Stomach (tissue), 9 donors: ENCODE results near the gene TUBGCP3. TPM values are rescaled to one million over a fixed set of nuclear protein-coding genes. Genes with fewer than 3 reads are reported as not detected.
A peak's percentile ranks its signal among the peaks of the same experiment; 100 is the strongest.

Experiments
- DNase-seq, 2 donors: peaks; one replicate each; pipeline versions ENCODE4 v3.0.0 to v3.0.0-alpha.2; 2013 to 2019
- H3K27ac ChIP-seq, 5 donors: fragments of 200-600 bp in 4 of 5; sonication (generic) in 4 of 5; one replicate each; pipeline ENCODE4 v1.5.1; 2013 to 2019; ENCODE audit warnings: mild to moderate bottlenecking in 1 of 5, moderate library complexity in 1 of 5
- H3K27me3 ChIP-seq, 3 donors: fragments of 200-600 bp; sonication (generic); one replicate each; pipeline ENCODE4 v1.5.1; 2017 to 2019; ENCODE audit warnings: mixed run types in 1 of 3
- H3K36me3 ChIP-seq, 4 donors: fragments of 200-600 bp; sonication (generic); 1 replicate in 3 of 4; 2 replicates in 1 of 4; pipeline ENCODE4 v1.5.1; 2016 to 2019
- H3K4me1 ChIP-seq, 4 donors: fragments of 200-600 bp; sonication (generic); one replicate each; pipeline ENCODE4 v1.5.1; 2016 to 2019
- H3K4me3 ChIP-seq, 4 donors: fragments of 200-600 bp; sonication (generic) in 3 of 4; one replicate each; pipeline ENCODE4 v1.5.1; 2016 to 2019; ENCODE audit warnings: mild to moderate bottlenecking in 1 of 4
- H3K9me3 ChIP-seq, 4 donors: fragments of 200-600 bp; sonication (generic); one replicate each; pipeline ENCODE4 v1.5.1; 2016 to 2019
- CTCF ChIP-seq, 7 experiments: fragments of 450-650 bp in 4 of 7; fragments of 200-600 bp in 3 of 7; sonication (generic) in 3 of 7; IDR thresholded peaks; one replicate each; pipeline ENCODE4 v1.5.1; 2016 to 2019; ENCODE audit warnings: antibody characterized with exemption in 7 of 7, control low read depth in 2 of 7, mild to moderate bottlenecking in 1 of 7
- EP300 ChIP-seq: sonication (generic); formaldehyde crosslinking; IDR thresholded peaks from one replicate; pipeline ENCODE4 v1.6.1; 2017; ENCODE audit warnings: antibody characterized with exemption
- POLR2A ChIP-seq, 4 donors: fragments of 450-650 bp; IDR thresholded peaks; one replicate each; pipeline ENCODE4 v1.6.1; 2016; ENCODE audit warnings: antibody characterized with exemption in 4 of 4, control low read depth in 2 of 4, mild to moderate bottlenecking in 1 of 4, moderate library complexity in 1 of 4
- POLR2AphosphoS5 ChIP-seq, 3 donors: sonication (generic); formaldehyde crosslinking; IDR thresholded peaks; one replicate each; pipeline ENCODE4 v1.6.1; 2016; ENCODE audit warnings: antibody characterized with exemption in 3 of 3
- WGBS, 5 donors: extraction: QIAGEN DNeasy Blood & Tissue Kit in 3 of 5; methylation state at CpG; one replicate each; pipeline versions ENCODE4 v1.1.5 to v1.1.7; 2013 to 2018; 5-methylcytosine and 5-hydroxymethylcytosine counted together
- intact Hi-C: fragments of 100-400 bp; cut with DNase I; formaldehyde crosslinking; loops from one replicate; pipeline ENCODE4 v1.15.1; 2023; ENCODE audit warnings: low total_unique reads
- polyA plus RNA-seq, 3 donors: library from polyadenylated mRNA; stranded (reverse); fragments of 200-250 nt; gene quantifications; one replicate each; pipeline ENCODE4 v1.2.3, GENCODE V29; 2013
- total RNA-seq, 5 donors: library from RNA; depleted of rRNA; stranded (reverse); fragments of >200 nt; gene quantifications; one replicate each; pipeline versions ENCODE4 v1.1.0 to v1.2.3, GENCODE V29; 2014 to 2016
- donor health status: healthy with polysubstance abuse.
- donor health status: Bipolar disorder and iron deficiency.
- donor health status: healthy.

TUBGCP3 gene
- total and polyA plus RNA-seq, 8 donors = 7.8 to 49.6 (median 15.2) TPM

GRCh38 chr13:112457081-112457480, 130.9 kb downstream of the TUBGCP3 start:
- H3K36me3 ChIP-seq = no peaks in the 10 kb centered on the region
- no peak for DNase-seq
- intact Hi-C loops = no loop called here
- no peaks in the 10 kb centered on the region for H3K4me1 ChIP-seq
- no peak overlapping the region for H3K4me3 ChIP-seq
- H3K27me3 ChIP-seq = peaks cover 0 to 28% (median 0%) of the 10 kb centered on the region in 3 donors
- WGBS, 5 donors = 87 to 90% (median 89%) methylated on average over 9 of the region's 9 CpGs
- TF ChIP-seq EP300 = no peak
- no peak for TF ChIP-seq CTCF (IDR thresholded peaks at IDR 0.05)
- no peak for TF ChIP-seq POLR2A (IDR thresholded peaks at IDR 0.05)
- no peak for TF ChIP-seq POLR2AphosphoS5 (IDR thresholded peaks at IDR 0.05)
- H3K9me3 ChIP-seq = peaks cover 0 to 29% (median 13%) of the 10 kb centered on the region in 4 donors
- no peak overlapping the region for H3K27ac ChIP-seq

GRCh38 chr13:112456138-112457056, 131.6 kb downstream of the TUBGCP3 start:
- H3K9me3 ChIP-seq = peaks cover 0 to 22% (median 9%) of the 10 kb centered on the region in 4 donors
- no peaks in the 10 kb centered on the region for H3K4me1 ChIP-seq
- 81 to 87% (median 84%) methylated on average over 22 of the region's 22 CpGs for whole genome bisulfite sequencing, 5 donors
- no peak overlapping the region for H3K27ac ChIP-seq
- no peak overlapping the region for H3K4me3 ChIP-seq
- H3K36me3 ChIP-seq = no peaks in the 10 kb centered on the region
- peaks cover 0 to 24% (median 0%) of the 10 kb centered on the region in 3 donors for H3K27me3 ChIP-seq
- peak in 1 of 2 donors; percentile 18 for DNase-seq
- intact Hi-C loops = no loop called here
- TF ChIP-seq CTCF (IDR thresholded peaks at IDR 0.05) = no peak
- TF ChIP-seq POLR2AphosphoS5 (IDR thresholded peaks at IDR 0.05) = no peak
- no peak for TF ChIP-seq POLR2A (IDR thresholded peaks at IDR 0.05)
- no peak for TF ChIP-seq EP300

GRCh38 chr13:112455476-112456059, 132.4 kb downstream of the TUBGCP3 start:
- peaks cover 0 to 20% (median 0%) of the 10 kb centered on the region in 3 donors for H3K27me3 ChIP-seq
- TF ChIP-seq POLR2A (IDR thresholded peaks at IDR 0.05) (no peak), EP300 (no peak), CTCF (IDR thresholded peaks at IDR 0.05) (no peak)
- H3K4me1 ChIP-seq = peaks cover 0 to 3% (median 0%) of the 10 kb centered on the region in 4 donors
- no peak overlapping the region for H3K27ac ChIP-seq
- DNase-seq = no peak
- 68 to 80% (median 77%) methylated on average over 12 to 17 of the region's 17 CpGs for WGBS, 5 donors
- intact Hi-C loops = no loop called here
- H3K9me3 ChIP-seq = peaks cover 0 to 15% (median 6%) of the 10 kb centered on the region in 4 donors
- no peaks in the 10 kb centered on the region for H3K36me3 ChIP-seq
- no peak overlapping the region for H3K4me3 ChIP-seq

GRCh38 chr13:112454648-112455334, 133.2 kb downstream of the TUBGCP3 start:
- Histone ChIP-seq H3K9me3 (peaks cover 0 to 10% (median 4%) of the 10 kb centered on the region in 4 donors), H3K4me1 (peaks cover 0 to 6% (median 0%) of the 10 kb centered on the region in 4 donors), H3K27me3 (peaks cover 0 to 20% (median 0%) of the 10 kb centered on the region in 3 donors), H3K27ac (no peak overlapping the region), H3K4me3 (no peak overlapping the region), H3K36me3 (no peaks in the 10 kb centered on the region)
- intact Hi-C loops = no loop called here
- no peak for DNase-seq
- WGBS, 5 donors = 68 to 83% (median 76%) methylated on average over 16 of the region's 16 CpGs
- TF ChIP-seq POLR2A (IDR thresholded peaks at IDR 0.05) (no peak), EP300 (no peak), POLR2AphosphoS5 (IDR thresholded peaks at IDR 0.05) (no peak), CTCF (IDR thresholded peaks at IDR 0.05) (no peak)
